GM12875 (cell line): Measurements from ENCODE around the gene BACE1-AS.

Experiments used
- H3K4me3 ChIP-seq: one replicate; pipeline ENCODE4 v1.5.1; 2011; ENCODE audit warnings: low read depth, low read length, control low read depth
- TF ChIP-seq, protein P1 (sequence below): IDR thresholded peaks from 2 replicates; pipeline ENCODE4 v1.5.1; 2011; ENCODE audit warnings: low read depth, mild to moderate bottlenecking, control low read depth, inconsistent platforms, low read length, moderate library complexity, borderline replicate concordance; ENCODE audit not compliant: insufficient read depth

The BACE1-AS gene

DNA sequence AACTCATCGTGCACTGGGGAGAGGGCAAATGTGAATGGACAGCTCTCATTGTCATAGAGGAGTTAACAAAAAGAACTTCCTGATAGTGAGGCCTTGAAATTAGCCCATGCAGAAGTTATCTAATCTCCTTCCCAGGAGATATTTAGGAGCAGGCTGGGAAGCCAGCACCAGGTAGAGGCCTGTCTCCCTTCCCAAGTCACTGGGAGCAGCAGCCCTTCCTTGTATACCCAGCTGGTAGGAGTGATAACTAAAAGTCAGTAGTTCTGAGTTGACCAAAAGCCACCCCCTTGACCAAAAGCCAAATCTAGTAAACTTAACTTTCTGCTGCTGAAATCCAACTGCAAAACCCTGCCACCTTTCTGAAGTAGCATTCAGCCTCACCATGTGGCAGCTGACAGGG, 1.4 kb upstream of the BACE1-AS start:
- no peak overlapping the region for H3K4me3 ChIP-seq
- TF ChIP-seq, protein P1, sequence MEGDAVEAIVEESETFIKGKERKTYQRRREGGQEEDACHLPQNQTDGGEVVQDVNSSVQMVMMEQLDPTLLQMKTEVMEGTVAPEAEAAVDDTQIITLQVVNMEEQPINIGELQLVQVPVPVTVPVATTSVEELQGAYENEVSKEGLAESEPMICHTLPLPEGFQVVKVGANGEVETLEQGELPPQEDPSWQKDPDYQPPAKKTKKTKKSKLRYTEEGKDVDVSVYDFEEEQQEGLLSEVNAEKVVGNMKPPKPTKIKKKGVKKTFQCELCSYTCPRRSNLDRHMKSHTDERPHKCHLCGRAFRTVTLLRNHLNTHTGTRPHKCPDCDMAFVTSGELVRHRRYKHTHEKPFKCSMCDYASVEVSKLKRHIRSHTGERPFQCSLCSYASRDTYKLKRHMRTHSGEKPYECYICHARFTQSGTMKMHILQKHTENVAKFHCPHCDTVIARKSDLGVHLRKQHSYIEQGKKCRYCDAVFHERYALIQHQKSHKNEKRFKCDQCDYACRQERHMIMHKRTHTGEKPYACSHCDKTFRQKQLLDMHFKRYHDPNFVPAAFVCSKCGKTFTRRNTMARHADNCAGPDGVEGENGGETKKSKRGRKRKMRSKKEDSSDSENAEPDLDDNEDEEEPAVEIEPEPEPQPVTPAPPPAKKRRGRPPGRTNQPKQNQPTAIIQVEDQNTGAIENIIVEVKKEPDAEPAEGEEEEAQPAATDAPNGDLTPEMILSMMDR, result no peak

DNA sequence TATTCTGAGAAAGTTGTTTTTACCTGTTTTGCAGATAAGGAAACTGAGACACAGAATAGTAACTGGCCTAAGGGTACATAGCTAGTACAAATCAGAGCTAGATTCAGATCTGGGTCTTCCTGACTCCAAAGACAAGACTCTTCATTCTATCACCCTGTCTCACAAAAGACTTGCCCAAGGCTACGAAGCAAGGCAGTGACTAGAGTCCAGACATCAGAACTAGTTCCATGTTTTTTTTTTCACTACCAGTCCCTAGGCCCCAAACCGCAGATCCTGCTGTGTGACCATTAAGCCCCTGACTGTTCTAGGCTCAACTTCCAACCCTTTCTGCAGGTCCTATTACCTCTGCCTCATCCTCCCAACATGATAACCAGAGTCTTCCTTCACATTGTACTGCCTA, 1.5 kb downstream of the BACE1-AS start:
- H3K4me3 ChIP-seq, result no peak overlapping the region
- TF ChIP-seq, protein P1, result no peak

DNA sequence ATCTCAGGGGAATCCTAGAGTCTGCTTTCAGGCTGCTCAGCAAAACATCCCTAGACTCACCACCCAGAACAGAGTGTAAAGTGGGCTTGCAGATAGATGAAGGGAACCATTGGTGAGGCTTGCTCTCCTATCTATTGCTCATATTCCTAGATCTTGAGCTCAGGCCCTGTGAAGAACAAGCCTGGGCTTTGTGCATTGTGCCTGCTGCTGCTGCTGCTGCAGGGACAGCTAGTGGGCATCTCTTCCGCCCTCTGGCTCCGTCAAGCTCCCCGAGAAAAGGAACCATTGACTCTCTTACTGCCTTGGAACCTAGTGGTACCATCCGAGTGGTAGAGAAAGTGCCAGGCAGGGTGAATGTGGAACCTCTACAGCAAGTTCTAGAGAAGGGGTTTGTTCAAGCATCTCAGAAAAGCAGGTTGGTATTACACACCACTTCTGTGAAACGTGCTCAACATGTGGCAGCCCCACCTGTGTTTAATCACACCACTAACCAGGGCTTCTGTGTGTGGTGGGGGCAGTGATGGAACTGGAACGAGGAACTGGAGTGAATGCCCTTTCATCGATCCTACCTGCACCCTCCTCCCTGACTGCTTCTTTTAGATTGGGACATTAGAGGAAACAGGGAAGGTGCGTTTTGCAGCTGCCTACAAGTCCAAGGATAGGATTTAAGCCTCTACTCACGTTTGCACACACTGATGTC, 4.4 kb downstream of the BACE1-AS start:
- TF ChIP-seq, protein P1, result no peak
- H3K4me3 ChIP-seq, result no peak overlapping the region

DNA sequence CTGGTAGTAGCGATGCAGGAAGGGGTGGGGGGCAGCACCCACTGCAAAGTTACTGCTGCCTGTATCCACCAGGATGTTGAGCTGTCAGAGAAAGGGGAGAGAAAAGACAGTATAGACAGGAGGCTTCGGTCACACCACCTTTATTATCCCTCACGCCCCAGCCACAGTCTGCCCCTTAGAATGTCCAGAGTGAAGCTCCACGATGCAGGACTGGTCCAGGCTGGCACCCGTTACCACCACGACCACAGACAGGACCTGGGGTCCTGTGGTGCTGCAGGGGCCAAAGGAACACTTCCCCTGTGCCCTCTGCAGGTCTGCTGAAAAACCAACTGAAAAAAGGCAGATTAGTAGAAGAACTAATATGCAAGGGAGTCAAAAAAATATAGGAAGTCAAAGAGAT, 5.7 kb downstream of the BACE1-AS start:
- TF ChIP-seq, protein P1, result no peak
- no peak overlapping the region for H3K4me3 ChIP-seq

DNA sequence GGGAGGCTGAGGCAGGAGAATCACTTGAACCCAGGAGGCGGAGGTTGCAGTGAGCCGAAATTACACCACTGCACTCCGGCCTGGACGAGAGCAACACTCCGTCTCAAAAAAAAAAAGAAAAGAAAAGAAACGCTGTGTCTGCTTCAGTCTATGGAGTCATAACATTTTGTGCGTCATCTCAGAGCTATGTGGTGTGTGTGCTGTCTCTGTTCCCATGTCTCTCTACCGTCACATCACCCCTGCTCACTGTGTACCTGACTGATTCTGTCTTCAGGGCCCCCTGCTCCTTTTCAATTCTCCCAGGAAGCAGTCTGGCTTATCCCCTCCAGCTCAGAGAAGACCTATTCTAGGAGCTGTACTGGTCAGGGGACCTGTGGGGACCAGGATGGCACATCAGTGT, 7.0 kb downstream of the BACE1-AS start:
- TF ChIP-seq, protein P1, result no peak
- H3K4me3 ChIP-seq, result no peak overlapping the region

DNA sequence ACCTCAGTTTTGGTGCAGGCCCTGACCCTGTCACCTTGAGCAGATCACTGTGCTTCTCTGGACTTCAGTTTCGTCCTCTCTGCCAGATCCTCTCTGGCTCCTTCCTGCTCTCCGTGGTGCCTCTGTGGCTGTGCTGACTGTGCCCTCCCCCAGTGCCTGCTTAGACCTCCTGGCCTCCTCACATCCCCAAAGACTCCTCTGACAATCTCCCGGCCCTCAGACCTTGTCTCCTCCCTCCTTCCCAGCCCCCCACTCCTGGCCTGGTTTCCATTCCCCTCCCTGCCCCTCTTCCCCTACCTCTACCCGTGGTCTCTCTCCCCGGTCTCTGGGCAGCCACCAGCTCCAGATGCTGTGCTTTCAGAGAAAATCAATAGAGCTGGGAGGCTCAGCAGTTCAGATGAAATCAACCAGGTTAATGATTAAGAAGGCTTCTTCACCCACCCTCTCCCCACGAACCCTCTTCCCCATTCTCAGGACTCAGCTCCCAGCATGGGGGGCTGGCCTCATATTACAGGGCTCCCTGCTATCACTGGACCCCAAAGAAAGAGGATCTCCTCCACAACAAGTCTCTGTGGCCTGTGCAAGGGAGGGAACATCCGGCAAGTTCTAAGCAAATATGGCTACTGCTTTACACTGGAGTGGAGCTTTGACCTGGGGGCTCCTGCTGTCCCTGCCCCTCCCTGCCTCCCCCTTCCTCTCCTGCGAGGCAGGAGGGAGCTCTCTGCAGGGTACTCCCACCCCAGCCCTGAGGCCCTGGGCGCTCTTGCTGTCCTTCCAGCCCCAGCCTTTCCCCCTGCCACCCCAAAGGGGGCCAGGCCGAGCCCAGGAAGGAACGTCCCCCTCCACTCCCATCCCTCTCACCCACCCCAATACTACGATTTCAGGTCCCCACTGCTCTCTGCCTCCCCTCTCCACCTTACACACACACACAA, 8.5 kb downstream of the BACE1-AS start:
- TF ChIP-seq, protein P1, result no peak
- H3K4me3 ChIP-seq, result no peak overlapping the region
